Renal pelvis (tissue), 12 donors: ENCODE results near the gene OTOP1. TPM values are rescaled to one million over a fixed set of nuclear protein-coding genes. Genes with fewer than 3 reads are reported as not detected.
A peak's percentile ranks its signal among the peaks of the same experiment; 100 is the strongest.
"Not testable (repeated sequence)": the region's sequence is repeated elsewhere in the genome, so short reads cannot be mapped to it uniquely, and the experiment has no call there.

Experiments
- DNase-seq: peaks from one replicate; pipeline ENCODE4 v3.0.0-alpha.2; 2013
- long read RNA-seq, 16 experiments: transcript quantifications; one replicate each; lab custom pipeline, GENCODE V29; 2026
- polyA plus RNA-seq, 3 donors: library from polyadenylated mRNA; unstranded; fragments of 120-200 nt; gene quantifications; one replicate each; pipeline ENCODE4 v1.2.1, GENCODE V29; 2013; ENCODE audit not compliant: insufficient read length in 3 of 3

OTOP1 gene, protein sequence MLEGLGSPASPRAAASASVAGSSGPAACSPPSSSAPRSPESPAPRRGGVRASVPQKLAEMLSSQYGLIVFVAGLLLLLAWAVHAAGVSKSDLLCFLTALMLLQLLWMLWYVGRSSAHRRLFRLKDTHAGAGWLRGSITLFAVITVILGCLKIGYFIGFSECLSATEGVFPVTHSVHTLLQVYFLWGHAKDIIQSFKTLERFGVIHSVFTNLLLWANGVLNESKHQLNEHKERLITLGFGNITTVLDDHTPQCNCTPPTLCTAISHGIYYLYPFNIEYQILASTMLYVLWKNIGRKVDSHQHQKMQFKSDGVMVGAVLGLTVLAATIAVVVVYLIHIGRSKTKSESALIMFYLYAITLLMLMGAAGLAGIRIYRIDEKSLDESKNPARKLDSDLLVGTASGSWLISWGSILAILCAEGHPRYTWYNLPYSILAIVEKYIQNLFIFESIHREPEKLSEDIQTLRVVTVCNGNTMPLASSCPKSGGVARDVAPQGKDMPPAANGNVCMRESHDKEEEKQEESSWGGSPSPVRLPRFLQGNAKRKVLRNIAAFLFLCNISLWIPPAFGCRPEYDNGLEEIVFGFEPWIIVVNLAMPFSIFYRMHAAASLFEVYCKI
- not detected for polyA plus RNA-seq
- long read RNA-seq, donor 1 = 0 reads
- long read RNA-seq, donor 2 = 0 reads
- long read RNA-seq, donor 3 = 0 reads
- long read RNA-seq, donor 4 = 0 reads
- long read RNA-seq, donor 5 = 0 reads
- long read RNA-seq, donor 6 = 0 reads
- long read RNA-seq, donor 7 = 0 reads
- long read RNA-seq, donor 8 = 0 reads
- long read RNA-seq, donor 9 = 0 reads
- long read RNA-seq, donor 10 = 0 reads
- long read RNA-seq, donor 11 = 0 reads
- long read RNA-seq, donor 12 = 0 reads
- long read RNA-seq, donor 13 = 0 reads
- long read RNA-seq, donor 14 = 0 reads
- long read RNA-seq, donor 15 = 0 reads
- long read RNA-seq, donor 16 = 0 reads

GRCh38 chr4:4226606-4227438, at the start of gene OTOP1:
OTOP1 (minus strand) TSS chr4:4226929; CDS start chr4:4226864, 65 bp downstream.
- no peak for DNase-seq

- DNase-seq = no peak
Observed at GRCh38 chr4:4274226-4274625, 47.5 kb upstream of the OTOP1 start.

DNA sequence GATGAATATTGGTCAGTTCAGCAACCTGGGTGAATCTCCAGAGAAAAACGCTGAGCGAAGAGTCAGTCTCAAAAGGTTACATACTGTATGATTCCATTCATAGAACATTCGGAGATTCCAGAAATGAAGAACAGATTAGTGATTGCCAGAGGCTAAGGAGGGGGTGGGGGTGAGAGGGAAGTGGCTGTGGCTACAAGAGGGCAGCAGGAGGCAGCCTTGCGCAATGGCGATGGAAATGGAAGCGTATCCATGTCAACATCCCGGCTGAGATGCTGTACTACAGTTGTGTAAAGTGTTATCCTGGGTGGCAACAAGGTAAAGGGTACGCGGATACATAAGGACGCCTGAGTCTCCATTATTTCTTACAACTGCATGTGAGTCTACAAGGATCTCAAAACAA, 45.2 kb upstream of the OTOP1 start:
- DNase-seq = no peak

GRCh38 chr4:4270529-4270928, 43.8 kb upstream of the OTOP1 start:
- DNase-seq = no peak

- no peak for DNase-seq
Observed at GRCh38 chr4:4269856-4270255, 43.1 kb upstream of the OTOP1 start.

DNA sequence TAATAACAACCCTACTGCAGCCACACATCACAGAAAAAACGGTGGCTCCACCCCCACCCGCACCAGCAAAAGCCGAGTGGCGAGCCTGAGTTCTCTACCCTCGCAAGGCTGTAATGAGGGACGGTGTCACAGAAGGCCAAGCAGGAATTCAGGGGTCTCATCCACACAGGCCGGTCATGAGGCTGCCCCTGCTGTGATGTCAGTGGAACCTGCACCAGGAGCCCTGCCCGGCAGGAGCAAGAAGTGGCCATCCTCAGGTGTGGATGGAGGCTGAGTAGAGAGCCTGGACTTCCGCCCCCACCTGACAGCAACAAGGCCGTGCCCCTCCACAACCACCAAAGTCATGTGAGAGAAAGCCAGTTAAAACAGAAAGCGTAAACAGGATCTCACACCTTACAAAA, 42.6 kb upstream of the OTOP1 start:
- no peak for DNase-seq

- DNase-seq = no peak
Observed at GRCh38 chr4:4268776-4269175, 42.0 kb upstream of the OTOP1 start.

- DNase-seq = no peak
Observed at GRCh38 chr4:4267981-4268380, 41.3 kb upstream of the OTOP1 start.

- DNase-seq = no peak
Observed at GRCh38 chr4:4260185-4260751, 33.5 kb upstream of the OTOP1 start.

- no peak for DNase-seq
Observed at GRCh38 chr4:4259484-4260100, 32.9 kb upstream of the OTOP1 start.

GRCh38 chr4:4257705-4258104, 31.0 kb upstream of the OTOP1 start:
- DNase-seq = not testable (repeated sequence)

- no peak for DNase-seq
Observed at GRCh38 chr4:4256799-4257198, 30.1 kb upstream of the OTOP1 start.

GRCh38 chr4:4254666-4255065, 27.9 kb upstream of the OTOP1 start:
- no peak for DNase-seq

DNA sequence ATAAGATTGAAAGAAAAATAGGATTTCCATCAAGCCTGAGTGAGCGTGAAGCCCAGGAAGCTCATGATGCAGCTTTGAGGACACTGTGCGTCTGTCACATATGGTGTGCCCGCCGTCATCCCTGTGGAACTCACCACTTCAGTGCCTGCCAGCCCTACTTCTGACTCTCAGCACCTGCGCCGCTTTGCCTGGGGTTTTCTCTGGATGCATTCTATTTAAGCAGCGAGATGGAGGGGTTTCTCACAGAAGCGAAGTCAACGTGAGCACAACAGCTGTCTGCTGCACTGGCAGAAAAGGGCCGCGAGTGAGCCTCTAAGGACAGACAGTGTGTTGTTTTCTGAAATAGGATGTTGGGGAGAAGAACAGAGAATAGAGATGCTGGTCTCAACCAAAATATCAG, 27.5 kb upstream of the OTOP1 start:
- no peak for DNase-seq

GRCh38 chr4:4249866-4250265, 23.1 kb upstream of the OTOP1 start:
- DNase-seq = no peak

GRCh38 chr4:4249342-4249741, 22.6 kb upstream of the OTOP1 start:
- not testable (repeated sequence) for DNase-seq

- DNase-seq = no peak
Observed at GRCh38 chr4:4248885-4249203, 22.1 kb upstream of the OTOP1 start.

- peak; percentile 95 for DNase-seq
Observed at GRCh38 chr4:4248029-4248884, 21.5 kb upstream of the OTOP1 start, which contains the start of gene TMEM128. TMEM128 (minus strand) TSS chr4:4248223; CDS start chr4:4248202, 21 bp downstream.

- peak; percentile 20 for DNase-seq
Observed at GRCh38 chr4:4247696-4248028, 20.9 kb upstream of the OTOP1 start.

DNA sequence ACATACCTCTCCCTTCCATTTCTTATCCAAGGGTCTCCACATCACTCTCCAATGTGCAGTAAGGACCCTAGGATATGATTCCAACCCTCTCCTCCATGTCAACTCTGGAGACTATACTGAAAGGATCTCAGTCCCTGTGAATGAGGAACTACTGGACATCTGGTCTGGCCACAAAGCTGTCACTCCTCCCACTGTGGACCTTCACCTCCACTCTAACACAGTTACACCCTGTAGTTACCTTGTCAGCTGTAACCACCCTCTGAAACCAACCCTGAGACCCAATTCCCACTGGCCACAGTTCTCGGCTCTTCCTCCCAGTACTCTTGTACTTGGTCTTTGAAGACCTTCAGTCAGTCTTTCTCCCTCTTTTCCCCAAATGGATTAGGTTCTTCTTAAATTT, 18.4 kb upstream of the OTOP1 start:
- DNase-seq = no peak
